HG02970 (cell line): ENCODE measurements around the gene FAM43B.

Experiments
- ATAC-seq: cut with Tn5 transposase; IDR thresholded peaks from one replicate; pipeline ENCODE4 v1.9.1; 2021; ENCODE audit warnings: mild to moderate bottlenecking, moderate library complexity, moderate number of reproducible peaks; ENCODE audit not compliant: unreplicated experiment, low FRiP score

The FAM43B gene

GRCh38 chr1:20589331-20590278, 37.2 kb downstream of the FAM43B start:
- no peak for ATAC-seq

DNA sequence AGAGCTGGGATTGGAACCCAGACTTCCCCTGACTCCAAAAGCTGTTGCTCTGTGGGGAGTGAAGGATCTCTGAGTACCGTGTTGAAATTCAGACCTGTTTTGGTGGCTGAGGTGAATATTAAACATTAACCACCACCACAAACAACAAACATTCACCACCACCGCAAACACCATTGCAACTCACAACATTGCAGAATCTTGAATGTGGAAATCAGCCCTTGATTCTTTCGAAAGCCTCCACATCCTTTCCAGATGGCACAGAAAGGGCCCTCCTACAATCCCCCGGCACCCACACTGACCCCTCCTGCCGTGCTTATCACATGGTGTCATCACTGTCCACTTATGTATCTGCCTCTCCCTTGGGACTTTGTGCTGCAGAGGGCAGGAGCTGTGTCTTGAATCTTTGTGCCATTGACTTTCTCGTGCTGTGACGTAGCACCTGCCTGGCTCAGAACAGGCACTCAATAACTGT, 38.0 kb downstream of the FAM43B start:
- ATAC-seq: no peak

DNA sequence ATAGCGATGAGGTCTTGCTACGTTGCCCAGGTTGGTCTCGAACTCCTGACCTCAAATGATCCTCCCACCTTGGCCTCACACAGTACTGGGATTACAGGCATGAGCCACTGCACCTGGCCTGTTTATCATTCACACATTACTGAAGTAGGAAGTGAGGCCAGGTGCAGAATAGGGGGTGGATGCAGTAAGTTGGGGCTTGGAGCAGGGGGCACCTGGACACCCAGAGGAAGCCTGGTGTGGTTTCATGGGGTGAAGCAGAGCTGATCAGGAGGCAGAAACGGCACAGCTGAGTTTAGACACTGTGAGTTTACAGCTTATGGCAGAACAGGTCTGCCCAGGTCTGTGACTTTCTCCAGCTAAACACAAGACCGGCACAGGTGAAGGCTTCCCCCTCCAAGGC, 41.4 kb downstream of the FAM43B start:
- no peak for ATAC-seq

DNA sequence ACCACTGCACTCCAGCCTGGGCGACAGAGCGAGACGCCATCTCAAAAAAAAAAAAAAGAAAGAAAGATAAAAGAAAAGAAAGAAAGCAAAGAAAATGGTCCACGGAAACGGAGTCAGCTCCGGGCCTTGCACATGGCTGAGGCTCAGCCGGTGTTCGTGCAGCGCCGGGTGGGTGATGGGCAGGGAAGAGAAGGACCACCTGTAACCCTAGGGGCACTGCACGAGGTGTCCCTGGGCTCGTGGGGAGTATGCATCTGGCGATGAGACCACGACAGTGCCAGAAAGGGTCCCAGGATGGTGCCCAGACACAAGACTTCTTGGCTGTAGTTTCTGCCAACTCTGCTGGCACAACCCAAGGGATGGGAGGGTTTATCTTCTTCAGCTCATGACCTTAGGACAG, 42.4 kb downstream of the FAM43B start:
- no peak for ATAC-seq

DNA sequence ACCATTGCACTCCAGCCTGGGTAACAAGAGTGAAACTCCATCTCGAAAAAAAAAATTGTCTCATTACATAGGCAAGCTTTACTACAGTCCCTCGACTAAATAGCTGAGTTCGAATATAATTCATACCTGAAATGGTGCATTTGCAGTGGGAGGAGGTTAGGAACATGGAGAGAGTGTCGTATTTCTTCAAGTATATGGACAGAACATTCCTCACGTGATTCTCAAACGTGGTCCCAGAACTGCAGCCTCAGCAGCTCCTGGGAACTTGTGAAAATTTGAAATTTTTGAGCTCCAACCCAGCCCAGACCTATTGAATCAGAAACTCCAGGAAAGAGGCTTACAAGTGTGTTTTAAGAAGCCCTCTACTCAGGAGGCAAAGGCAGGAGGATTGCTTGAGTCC, 43.7 kb downstream of the FAM43B start:
- ATAC-seq: no peak

- ATAC-seq: no peak
These were observed 45.3 kb downstream of the FAM43B start for GRCh38 chr1:20597650-20598049.

DNA sequence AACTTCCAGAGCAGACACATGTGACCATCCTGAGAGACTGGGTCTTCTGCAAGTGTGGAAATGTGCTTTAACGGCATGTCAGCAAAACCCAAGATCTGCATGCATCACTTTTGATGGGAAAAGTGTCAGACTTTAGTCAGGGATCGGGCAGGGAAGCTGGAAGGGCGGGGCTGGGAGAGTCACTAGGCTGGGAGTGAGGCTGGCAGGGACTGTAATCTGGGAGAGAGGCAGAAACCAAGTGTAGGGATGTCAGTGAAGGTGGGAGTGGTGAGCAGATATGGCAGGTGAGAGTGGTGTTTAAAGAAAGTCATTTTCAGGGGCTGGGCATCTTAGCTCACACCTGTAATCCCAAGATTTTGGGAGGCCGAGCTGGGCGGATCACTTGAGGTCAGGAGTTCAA, 47.8 kb downstream of the FAM43B start:
- no peak for ATAC-seq

DNA sequence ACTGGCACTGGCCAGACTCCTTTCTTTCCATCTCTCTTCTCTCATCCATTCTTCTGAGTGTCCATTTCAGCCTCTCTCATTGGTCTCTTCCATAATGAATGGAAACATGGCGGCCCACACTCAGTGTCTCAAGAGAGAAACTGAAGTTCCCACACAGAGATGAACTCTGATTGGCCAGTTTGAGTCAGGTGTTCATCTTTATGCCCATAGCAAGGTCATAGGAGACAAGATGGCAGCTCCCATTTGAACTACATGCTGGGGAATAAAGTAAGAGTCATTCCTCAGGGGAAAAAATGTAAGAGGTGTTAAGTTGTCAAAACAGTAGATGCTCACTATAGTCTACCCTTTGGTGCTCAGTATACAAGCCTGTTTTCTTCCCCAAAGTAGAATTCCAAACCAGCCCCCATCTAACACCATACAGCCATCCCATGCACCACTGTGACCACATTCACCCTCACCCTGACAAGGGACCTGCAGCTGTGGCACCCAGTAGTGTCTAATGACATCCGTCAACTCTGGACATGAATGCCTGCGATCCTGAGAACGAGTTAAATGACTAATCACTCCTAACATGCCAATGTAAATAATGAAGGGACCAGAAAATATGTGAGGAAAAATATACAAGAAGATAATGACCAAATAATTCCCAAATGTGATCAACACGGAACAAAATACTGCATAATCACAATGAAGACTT, 48.9 kb downstream of the FAM43B start:
- ATAC-seq: no peak

GRCh38 chr1:20602851-20603450, 50.6 kb downstream of the FAM43B start:
- ATAC-seq: no peak

- ATAC-seq: no peak
These were observed 51.4 kb downstream of the FAM43B start for GRCh38 chr1:20603504-20604464.
